Panc1 (cell line): ENCODE data around the gene ZNF609. TPM values are rescaled to one million over a fixed set of nuclear protein-coding genes. Genes with fewer than 3 reads are reported as not detected.

Experiments used
- ATAC-seq: fragments of 200-7000 bp; cut with Tn5 transposase; 2 replicates; pipeline ENCODE4 v1.9.1; 2020; ENCODE audit warnings: mild to moderate bottlenecking, moderate library complexity
- BruUV-seq: library from RNA; stranded (reverse); fragments of 400-500 nt; replicated peaks from 2 replicates; lab custom pipeline; 2021; lab: Mats Ljungman, UMichigan
- CTCF ChIA-PET: fragments of 300-600 bp; sonication (Branson Sonifier 250); formaldehyde crosslinking; loops from one replicate; lab custom pipeline; 2022; ENCODE audit warnings: antibody characterized with exemption; lab: Charles Lee
- POLR2A ChIA-PET: fragments of 300-600 bp; sonication (Branson Sonifier 250); formaldehyde crosslinking; loops from one replicate; lab custom pipeline; 2022; ENCODE audit warnings: antibody characterized with exemption; lab: Charles Lee
- DNase-seq: peaks from one replicate; pipeline ENCODE4 v3.0.0-alpha.2; 2010; ENCODE audit warnings: low read depth, low spot score
- H3K27ac ChIP-seq: 2 replicates; pipeline ENCODE4 v1.5.1; 2011; ENCODE audit warnings: mild to moderate bottlenecking, low read length, inconsistent platforms
- H3K27me3 ChIP-seq: fragments of 200-500 bp; sonication (Bioruptor generic); 2 replicates; pipeline ENCODE4 v1.6.0; 2014; ENCODE audit warnings: low read length, inconsistent platforms; ENCODE audit not compliant: control insufficient read depth, insufficient read depth
- H3K36me3 ChIP-seq: fragments of 200-500 bp; sonication (Bioruptor generic); 2 replicates; pipeline ENCODE4 v1.5.1; 2014; ENCODE audit warnings: inconsistent platforms, mild to moderate bottlenecking, low read length, moderate library complexity; ENCODE audit not compliant: control insufficient read depth, insufficient read depth
- H3K4me1 ChIP-seq: 2 replicates; pipeline ENCODE4 v1.5.1; 2011; ENCODE audit warnings: inconsistent platforms, mild to moderate bottlenecking, low read length, moderate library complexity; ENCODE audit not compliant: control insufficient read depth, insufficient read depth
- H3K4me3 ChIP-seq, 2 experiments: 2 replicates each; pipeline ENCODE4 v1.5.1; 2011 to 2012; ENCODE audit warnings: low read depth in 2 of 2, low read length in 2 of 2, mild to moderate bottlenecking in 2 of 2, inconsistent platforms in 1 of 2, moderate library complexity in 1 of 2
- H3K9me3 ChIP-seq: fragments of 200-500 bp; sonication (Bioruptor generic); 2 replicates; pipeline ENCODE4 v1.5.1; 2014; ENCODE audit warnings: low read depth, mild to moderate bottlenecking, inconsistent platforms, low read length, moderate library complexity; ENCODE audit not compliant: control insufficient read depth, insufficient read depth
- POLR2AphosphoS5 ChIP-seq: IDR thresholded peaks from 2 replicates; pipeline ENCODE4 v1.6.1; 2012; ENCODE audit warnings: mild to moderate bottlenecking, low read depth, low read length, moderate library complexity
- SIN3A ChIP-seq: IDR thresholded peaks from 2 replicates; pipeline ENCODE4 v1.6.1; 2012; ENCODE audit warnings: low read depth, mild to moderate bottlenecking, low read length, moderate library complexity, borderline replicate concordance; ENCODE audit not compliant: insufficient read depth
- TCF7L2 ChIP-seq: IDR thresholded peaks from 2 replicates; pipeline ENCODE4 v1.6.1; 2011; ENCODE audit warnings: mild to moderate bottlenecking, low read depth, low read length, inconsistent platforms
- in situ Hi-C: cut with HindIII; loops from 2 replicates; pipeline ENCODE4 v1.10.0; 2016; ENCODE audit warnings: low sequenced_read_pairs, low pct_unique_long_range_greater_than_20kb
- intact Hi-C: fragments of 100-400 bp; cut with micrococcal nuclease; formaldehyde crosslinking; loops from one replicate; pipeline ENCODE4 v1.10.0; 2022; ENCODE audit not compliant: unreplicated experiment
- total RNA-seq: library from RNA; stranded (reverse); gene quantifications from one replicate; pipeline ENCODE4 v1.2.1, GENCODE V29; 2021; ENCODE audit not compliant: unreplicated experiment
- TF ChIP-seq, protein P1 (sequence below): fragments of 450-650 bp; IDR thresholded peaks from 2 replicates; pipeline ENCODE4 v1.5.1; 2017; ENCODE audit warnings: mild to moderate bottlenecking
- TF ChIP-seq, protein P2 (sequence below), 2 experiments: IDR thresholded peaks; 2 replicates each; pipeline ENCODE4 v1.6.1; 2011 to 2012; ENCODE audit warnings: low read depth in 2 of 2, control low read depth in 1 of 2, low read length in 1 of 2, mild to moderate bottlenecking in 1 of 2, moderate library complexity in 1 of 2; ENCODE audit not compliant: insufficient read depth in 1 of 2

Gene ZNF609
- total RNA-seq, 1 experiment from 2014 or later, result 47.2 TPM

DNA sequence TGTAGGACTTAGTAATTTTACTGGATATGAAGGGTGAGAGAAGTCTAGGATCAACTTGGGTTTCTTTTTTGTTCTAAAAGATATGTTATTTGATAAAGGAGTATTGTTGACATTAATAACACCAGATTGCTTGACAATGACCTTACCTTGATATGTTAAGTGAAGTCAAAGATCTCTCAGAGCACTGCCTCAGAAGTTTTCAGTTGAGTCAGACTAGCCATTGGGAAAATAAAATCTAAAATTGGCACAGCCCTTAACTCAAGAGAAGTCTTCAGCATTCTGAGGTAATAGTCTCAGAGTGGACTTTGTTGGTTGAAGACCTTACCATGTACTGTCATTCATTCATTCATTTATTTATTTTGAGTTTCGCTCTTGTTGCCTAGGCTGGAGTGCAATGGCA lies 22.4 kb upstream of the ZNF609 start:
- Histone ChIP-seq H3K27me3 (no peaks in the 10 kb centered on the region), H3K4me3 (no peak overlapping the region), H3K27ac (no peak overlapping the region), H3K9me3 (no peaks in the 10 kb centered on the region), H3K4me1 (no peaks in the 10 kb centered on the region), H3K36me3 (no peaks in the 10 kb centered on the region)
- in situ Hi-C loops, result no loop called here
- ChIA-PET CTCF (no interaction called here), POLR2A (no interaction called here)
- TF ChIP-seq POLR2AphosphoS5 (no peak), SIN3A (no peak), TCF7L2 (no peak)
- TF ChIP-seq, protein P1, sequence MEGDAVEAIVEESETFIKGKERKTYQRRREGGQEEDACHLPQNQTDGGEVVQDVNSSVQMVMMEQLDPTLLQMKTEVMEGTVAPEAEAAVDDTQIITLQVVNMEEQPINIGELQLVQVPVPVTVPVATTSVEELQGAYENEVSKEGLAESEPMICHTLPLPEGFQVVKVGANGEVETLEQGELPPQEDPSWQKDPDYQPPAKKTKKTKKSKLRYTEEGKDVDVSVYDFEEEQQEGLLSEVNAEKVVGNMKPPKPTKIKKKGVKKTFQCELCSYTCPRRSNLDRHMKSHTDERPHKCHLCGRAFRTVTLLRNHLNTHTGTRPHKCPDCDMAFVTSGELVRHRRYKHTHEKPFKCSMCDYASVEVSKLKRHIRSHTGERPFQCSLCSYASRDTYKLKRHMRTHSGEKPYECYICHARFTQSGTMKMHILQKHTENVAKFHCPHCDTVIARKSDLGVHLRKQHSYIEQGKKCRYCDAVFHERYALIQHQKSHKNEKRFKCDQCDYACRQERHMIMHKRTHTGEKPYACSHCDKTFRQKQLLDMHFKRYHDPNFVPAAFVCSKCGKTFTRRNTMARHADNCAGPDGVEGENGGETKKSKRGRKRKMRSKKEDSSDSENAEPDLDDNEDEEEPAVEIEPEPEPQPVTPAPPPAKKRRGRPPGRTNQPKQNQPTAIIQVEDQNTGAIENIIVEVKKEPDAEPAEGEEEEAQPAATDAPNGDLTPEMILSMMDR, result no peak
- TF ChIP-seq, protein P2, sequence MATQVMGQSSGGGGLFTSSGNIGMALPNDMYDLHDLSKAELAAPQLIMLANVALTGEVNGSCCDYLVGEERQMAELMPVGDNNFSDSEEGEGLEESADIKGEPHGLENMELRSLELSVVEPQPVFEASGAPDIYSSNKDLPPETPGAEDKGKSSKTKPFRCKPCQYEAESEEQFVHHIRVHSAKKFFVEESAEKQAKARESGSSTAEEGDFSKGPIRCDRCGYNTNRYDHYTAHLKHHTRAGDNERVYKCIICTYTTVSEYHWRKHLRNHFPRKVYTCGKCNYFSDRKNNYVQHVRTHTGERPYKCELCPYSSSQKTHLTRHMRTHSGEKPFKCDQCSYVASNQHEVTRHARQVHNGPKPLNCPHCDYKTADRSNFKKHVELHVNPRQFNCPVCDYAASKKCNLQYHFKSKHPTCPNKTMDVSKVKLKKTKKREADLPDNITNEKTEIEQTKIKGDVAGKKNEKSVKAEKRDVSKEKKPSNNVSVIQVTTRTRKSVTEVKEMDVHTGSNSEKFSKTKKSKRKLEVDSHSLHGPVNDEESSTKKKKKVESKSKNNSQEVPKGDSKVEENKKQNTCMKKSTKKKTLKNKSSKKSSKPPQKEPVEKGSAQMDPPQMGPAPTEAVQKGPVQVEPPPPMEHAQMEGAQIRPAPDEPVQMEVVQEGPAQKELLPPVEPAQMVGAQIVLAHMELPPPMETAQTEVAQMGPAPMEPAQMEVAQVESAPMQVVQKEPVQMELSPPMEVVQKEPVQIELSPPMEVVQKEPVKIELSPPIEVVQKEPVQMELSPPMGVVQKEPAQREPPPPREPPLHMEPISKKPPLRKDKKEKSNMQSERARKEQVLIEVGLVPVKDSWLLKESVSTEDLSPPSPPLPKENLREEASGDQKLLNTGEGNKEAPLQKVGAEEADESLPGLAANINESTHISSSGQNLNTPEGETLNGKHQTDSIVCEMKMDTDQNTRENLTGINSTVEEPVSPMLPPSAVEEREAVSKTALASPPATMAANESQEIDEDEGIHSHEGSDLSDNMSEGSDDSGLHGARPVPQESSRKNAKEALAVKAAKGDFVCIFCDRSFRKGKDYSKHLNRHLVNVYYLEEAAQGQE (IDR thresholded peaks at IDR 0.05; ENCODE audit: insufficient read depth in 1 of 2, low read depth in 2 of 2, low read length in 1 of 2), result no peak
- DNase-seq (no peak), ATAC-seq (no peak)
- BruUV-seq, result no TSS peak
- intact Hi-C loops, result no loop called here

DNA sequence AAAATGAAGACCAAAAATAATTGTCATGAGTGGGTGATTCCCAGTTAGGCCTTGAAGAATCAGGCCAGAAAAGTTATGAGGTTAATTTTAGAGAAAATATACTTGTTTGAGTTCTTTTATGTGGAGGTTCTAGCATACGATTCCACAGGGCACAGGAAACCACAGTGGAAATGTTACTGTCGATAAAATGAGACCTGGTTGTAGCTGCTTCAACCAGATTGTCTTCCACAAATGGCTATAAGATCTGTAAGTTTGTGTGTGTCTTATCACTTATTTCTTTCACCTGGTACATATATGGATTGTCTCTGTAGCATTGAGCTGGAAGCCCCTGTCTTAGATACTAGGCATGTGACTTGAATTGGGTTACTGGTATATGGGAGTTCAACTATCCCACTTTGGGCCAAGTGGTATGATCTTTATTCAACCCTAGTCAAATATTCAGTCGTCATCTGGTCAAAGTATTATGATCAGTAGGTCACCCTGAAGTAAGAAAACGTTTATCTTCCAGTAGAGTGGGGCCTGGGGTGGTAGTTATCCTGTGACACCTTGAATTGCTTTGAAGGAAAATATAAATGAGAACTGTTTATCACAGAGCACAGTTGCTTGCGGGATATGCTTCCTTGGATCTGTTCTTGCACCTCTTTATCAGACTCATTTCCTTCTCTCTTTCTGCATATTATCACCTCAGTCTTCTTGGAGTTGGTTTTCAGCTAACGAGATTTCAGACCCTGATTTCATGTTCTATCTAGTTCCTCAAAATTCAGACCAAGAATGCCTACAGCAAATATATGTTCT lies 21.5 kb upstream of the ZNF609 start:
- BruUV-seq, result no TSS peak
- CTCF ChIA-PET, result no interaction called here
- in situ Hi-C loops, result no loop called here

More for the DNA sequence above, 21.5 kb upstream of the ZNF609 start:
- Histone ChIP-seq H3K27me3 (no peaks in the 10 kb centered on the region), H3K27ac (no peak overlapping the region), H3K9me3 (no peaks in the 10 kb centered on the region), H3K36me3 (no peaks in the 10 kb centered on the region), H3K4me3 (no peak overlapping the region), H3K4me1 (peaks cover 6% of the 10 kb centered on the region)
- DNase-seq, result no peak
- TF ChIP-seq, protein P2 (IDR thresholded peaks at IDR 0.05; ENCODE audit: insufficient read depth in 1 of 2, low read depth in 2 of 2, low read length in 1 of 2), result no peak
- TF ChIP-seq, protein P1, result no peak
- TF ChIP-seq SIN3A (no peak), POLR2AphosphoS5 (no peak)
- POLR2A ChIA-PET, result no interaction called here
- no peak for ATAC-seq
- intact Hi-C loops, result no loop called here
